Esophagus mucosa (tissue), 1 donor: Measurements from ENCODE around the gene DENND5A. TPM values are rescaled to one million over a fixed set of nuclear protein-coding genes. Genes with fewer than 3 reads are reported as not detected.
"Not testable (repeated sequence)": the region's sequence is repeated elsewhere in the genome, so short reads cannot be mapped to it uniquely, and the experiment has no call there.

Experiments used
- ATAC-seq: fragments of 200-7000 bp; cut with Tn5 transposase; one replicate; pipeline ENCODE4 v1.9.1; 2020
- total RNA-seq: library from RNA; stranded (reverse); gene quantifications from one replicate; pipeline ENCODE4 v1.2.4, GENCODE V29; 2023
- donor health status: DM: yes; HTN: yes; CAD: no.

Gene DENND5A
- total RNA-seq, 1 donor from 2014 or later = 13.2 TPM

- peak; percentile 79 for ATAC-seq
Measured at GRCh38 chr11:9264316-9265210, 587 bp downstream of the DENND5A start.

GRCh38 chr11:9263840-9264315 is 1.3 kb downstream of the DENND5A start:
- ATAC-seq = no peak

GRCh38 chr11:9260838-9261146 is 4.4 kb downstream of the DENND5A start:
- ATAC-seq = not testable (repeated sequence)

- no peak for ATAC-seq
Measured at GRCh38 chr11:9259981-9260837, 4.9 kb downstream of the DENND5A start.

GRCh38 chr11:9258279-9258678 is 6.9 kb downstream of the DENND5A start:
- ATAC-seq = not testable (repeated sequence)

GRCh38 chr11:9254416-9254815 is 10.7 kb downstream of the DENND5A start:
- no peak for ATAC-seq

- no peak for ATAC-seq
Measured at GRCh38 chr11:9253086-9253485, 12.1 kb downstream of the DENND5A start.

- no peak for ATAC-seq
Measured at GRCh38 chr11:9251311-9251710, 13.8 kb downstream of the DENND5A start.

GRCh38 chr11:9250139-9250582 is 15.0 kb downstream of the DENND5A start:
- no peak for ATAC-seq

GRCh38 chr11:9249252-9249651 is 15.9 kb downstream of the DENND5A start:
- ATAC-seq = no peak

GRCh38 chr11:9247863-9248262 is 17.3 kb downstream of the DENND5A start:
- no peak for ATAC-seq

GRCh38 chr11:9236242-9236641 is 28.9 kb downstream of the DENND5A start:
- not testable (repeated sequence) for ATAC-seq

- ATAC-seq = no peak
Measured at GRCh38 chr11:9232482-9232881, 32.7 kb downstream of the DENND5A start.

- ATAC-seq = no peak
Measured at GRCh38 chr11:9231848-9232177, 33.3 kb downstream of the DENND5A start.

- no peak for ATAC-seq
Measured at GRCh38 chr11:9230296-9230695, 34.9 kb downstream of the DENND5A start.

- ATAC-seq = no peak
Measured at GRCh38 chr11:9228091-9228490, 37.1 kb downstream of the DENND5A start.

- ATAC-seq = no peak
Measured at GRCh38 chr11:9225748-9226298, 39.3 kb downstream of the DENND5A start.

- no peak for ATAC-seq
Measured at GRCh38 chr11:9222654-9223053, 42.5 kb downstream of the DENND5A start.

GRCh38 chr11:9220853-9221252 is 44.3 kb downstream of the DENND5A start:
- ATAC-seq = not testable (repeated sequence)

GRCh38 chr11:9219572-9219971 is 45.6 kb downstream of the DENND5A start:
- no peak for ATAC-seq

GRCh38 chr11:9219115-9219514 is 46.0 kb downstream of the DENND5A start:
- no peak for ATAC-seq

GRCh38 chr11:9214765-9215164 is 50.4 kb downstream of the DENND5A start:
- no peak for ATAC-seq

GRCh38 chr11:9211322-9211721 is 53.8 kb downstream of the DENND5A start:
- no peak for ATAC-seq
